Measurements from ENCODE around the gene STEAP1B.
"Not testable (repeated sequence)": the region's sequence is repeated elsewhere in the genome, so short reads cannot be mapped to it uniquely, and the experiment has no call there.

GRCh38 chr7:22523478-22524352, 23.7 kb upstream of the STEAP1B start:
- TF ChIP-seq POLR2AphosphoS5 (IDR thresholded peaks at IDR 0.05; ENCODE audit: borderline replicate concordance, low read depth, low read length); EZH2 (IDR thresholded peaks at IDR 0.05): not testable (repeated sequence)
